Activated CD8-positive, alpha-beta memory T cell treated with anti-CD3 and anti-CD28 coated beads, Interleukin-2, amount 50 U/mL, for 24 hours (primary cell): ENCODE results near the gene FASTK.

ENCODE experiments used
- DNase-seq: peaks from one replicate; pipeline ENCODE4 v3.0.0-alpha.2; 2020; ENCODE audit errors: extremely low read depth

The FASTK gene, protein sequence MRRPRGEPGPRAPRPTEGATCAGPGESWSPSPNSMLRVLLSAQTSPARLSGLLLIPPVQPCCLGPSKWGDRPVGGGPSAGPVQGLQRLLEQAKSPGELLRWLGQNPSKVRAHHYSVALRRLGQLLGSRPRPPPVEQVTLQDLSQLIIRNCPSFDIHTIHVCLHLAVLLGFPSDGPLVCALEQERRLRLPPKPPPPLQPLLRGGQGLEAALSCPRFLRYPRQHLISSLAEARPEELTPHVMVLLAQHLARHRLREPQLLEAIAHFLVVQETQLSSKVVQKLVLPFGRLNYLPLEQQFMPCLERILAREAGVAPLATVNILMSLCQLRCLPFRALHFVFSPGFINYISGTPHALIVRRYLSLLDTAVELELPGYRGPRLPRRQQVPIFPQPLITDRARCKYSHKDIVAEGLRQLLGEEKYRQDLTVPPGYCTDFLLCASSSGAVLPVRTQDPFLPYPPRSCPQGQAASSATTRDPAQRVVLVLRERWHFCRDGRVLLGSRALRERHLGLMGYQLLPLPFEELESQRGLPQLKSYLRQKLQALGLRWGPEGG

DNA sequence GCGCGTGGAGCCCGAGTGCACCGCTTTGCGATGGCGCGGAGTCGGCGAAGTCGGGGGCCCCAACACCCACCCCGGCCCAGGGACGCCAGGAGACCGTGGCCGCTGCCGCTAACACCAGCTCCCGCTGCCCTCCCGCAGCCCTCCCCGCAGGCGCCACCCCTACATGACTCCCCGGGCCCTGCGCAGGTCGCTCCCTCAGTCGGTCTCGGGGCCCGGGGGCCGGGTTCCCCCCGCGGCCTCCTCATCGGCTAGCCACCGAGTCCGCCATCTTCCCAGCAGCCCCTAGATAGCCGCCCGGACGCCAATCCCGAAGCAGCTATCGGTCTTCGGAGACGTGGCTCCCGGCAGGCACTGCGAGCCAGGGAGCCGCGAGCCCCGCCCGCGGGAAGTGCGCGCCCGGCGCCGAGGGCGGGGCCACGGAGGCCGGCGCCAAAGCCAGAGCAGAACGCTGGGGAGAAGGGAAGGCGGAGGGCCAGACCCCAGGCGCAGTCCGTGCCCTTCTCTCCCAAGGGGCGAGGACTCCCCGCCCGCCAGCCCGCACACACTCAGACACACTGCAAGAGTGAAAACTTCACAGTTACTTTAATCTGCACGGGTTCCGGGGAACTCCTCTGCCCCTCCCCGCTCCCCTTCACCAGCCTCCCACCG, at the start of gene FASTK:
Gene FASTK, minus strand, starts transcription at position 288 of the 648 bp plus-strand sequence. Its CDS starts 43 bp downstream, at position 245.
- peak; percentile 75 for DNase-seq

DNA sequence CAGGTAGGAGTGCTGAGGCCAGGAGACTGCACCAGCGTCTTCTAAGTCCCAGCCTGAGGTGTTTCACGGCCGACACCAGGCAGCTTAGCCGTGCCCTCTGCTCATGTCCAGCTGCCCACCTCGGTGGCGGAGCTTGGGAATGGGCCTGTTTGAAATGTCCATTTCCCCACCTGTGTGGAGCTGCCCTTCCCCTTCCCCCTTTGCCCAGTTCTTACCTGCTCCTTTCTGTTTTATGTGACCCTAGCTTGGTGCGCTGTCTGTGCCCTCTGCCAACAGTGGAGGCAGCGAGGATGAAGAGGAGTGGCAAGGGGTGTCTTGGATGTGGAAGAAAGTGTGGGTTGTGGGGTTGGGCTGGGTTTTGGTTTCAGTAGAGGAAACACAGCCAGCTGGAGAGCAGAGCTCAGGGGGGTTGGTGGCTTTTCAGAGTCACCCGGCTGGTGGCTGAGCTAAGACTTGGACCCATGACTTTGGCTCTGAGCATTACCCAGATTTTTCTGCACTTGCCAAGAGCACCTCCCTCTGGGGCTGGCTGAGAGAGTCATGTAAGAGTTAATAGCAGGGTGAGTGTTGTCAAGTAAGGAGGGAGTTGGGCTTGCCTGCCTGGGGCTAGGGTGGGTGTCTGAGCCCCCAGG, 49.5 kb upstream of the FASTK start:
- DNase-seq, result no peak

DNA sequence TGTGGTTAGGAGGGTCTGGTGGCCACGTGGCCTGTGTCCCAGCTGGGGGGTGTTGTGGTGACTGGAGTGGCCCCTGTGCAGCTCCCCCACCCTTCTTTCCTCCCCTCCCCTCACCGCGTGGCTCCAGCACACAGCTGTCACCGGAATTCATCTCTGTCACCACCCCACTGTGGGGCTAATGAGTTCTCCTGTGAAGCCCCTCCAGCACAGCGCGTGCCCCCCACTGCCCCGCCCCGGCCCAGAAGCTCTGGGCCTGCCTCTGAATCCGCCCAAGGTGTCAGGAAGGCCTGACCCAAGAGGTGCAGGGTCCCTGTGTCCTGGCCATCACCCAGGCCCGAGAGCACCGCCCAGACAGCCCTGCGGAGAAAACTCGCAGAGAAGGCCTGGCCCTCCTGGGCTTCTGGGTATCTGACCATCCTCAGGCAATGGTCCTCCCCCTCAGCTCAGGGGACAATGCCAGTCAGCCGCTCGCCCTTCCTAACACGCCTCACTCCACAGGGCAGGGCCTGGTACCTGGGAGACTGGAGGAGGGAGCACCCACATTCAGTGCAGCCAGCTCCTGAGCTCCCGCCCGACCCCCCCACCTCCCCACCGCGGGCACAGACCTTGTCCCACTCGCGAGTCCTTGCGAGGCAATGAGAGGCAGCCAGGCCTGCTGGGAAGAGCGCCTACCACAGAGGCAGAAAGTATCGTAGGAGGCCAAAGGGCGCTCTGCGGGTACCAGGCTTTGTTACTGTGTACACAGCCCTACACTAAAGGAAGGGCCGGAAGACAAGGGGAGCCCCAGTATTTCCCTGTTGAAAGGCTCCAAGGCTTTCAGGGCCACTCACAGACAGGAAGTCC, 48.7 kb upstream of the FASTK start:
- no peak for DNase-seq

DNA sequence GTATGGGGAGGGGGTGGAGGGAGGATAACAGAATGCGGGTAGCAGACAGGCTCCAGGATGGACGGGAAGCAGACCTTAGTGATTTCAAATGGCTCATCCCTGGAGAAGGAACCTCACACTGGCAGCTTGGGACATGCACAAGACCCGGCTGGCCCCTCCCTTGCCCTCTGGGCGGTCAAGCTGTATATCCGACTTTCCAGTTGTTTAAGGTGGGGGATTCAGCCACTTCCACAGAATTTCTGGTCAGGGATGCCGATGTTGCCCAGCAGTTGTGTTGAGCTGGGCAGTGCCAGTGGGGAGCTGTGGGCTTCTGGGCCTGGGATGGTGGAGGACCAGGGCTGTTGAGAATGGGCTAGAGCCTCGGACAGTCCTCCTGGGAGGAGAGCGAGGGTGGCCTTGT, 48.1 kb upstream of the FASTK start:
- no peak for DNase-seq

DNA sequence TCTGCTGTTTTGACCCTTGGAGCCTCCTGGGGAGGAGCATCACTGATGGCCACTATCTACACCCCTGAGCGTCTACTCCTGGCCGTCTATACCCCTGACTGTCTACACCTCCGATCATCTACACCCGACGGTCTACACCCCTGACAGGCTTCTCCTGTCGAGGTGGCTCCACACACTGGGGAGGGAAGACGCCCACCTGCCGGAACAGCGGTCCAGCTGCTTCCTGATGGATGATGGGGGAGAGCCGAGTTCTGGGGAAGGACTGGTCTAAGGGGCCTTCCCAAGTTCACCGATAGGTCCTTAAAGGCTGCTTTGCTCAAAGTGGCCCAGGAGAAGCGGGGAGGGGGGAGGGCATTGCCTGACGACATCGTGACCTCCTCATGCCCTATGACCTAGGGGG, 47.5 kb upstream of the FASTK start:
- DNase-seq, result no peak

DNA sequence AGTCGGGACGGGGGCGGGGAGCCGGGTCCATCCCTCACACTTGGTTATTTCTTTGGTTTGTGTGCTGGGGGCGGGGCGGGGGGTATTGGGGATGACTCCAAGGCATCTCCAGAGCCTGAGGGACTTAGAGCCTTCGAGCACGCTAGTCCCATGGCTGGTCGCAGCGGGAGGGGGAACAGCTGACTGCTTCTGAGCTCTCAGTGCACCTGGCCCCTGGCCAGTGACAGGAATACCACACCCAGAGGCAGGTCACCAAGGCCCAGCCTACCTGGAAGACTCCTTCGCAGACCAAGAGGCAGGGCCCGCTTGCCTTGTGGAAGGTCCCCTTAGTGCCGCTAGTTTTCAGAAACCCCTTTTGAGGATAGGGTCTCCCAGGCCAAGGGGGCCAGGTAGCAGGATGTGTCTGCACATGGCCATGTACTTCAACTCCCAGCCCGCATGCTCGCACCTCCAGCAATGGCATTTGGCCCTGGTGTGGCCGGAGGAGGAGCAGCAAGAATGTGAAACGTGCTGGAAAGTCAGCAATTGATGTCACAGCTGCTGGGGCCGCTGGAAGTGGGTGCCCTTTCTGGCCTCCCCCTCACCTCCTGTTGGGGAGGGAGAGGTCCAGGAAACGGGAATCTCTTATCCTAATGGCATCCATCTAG, 46.0 kb upstream of the FASTK start:
- no peak for DNase-seq

DNA sequence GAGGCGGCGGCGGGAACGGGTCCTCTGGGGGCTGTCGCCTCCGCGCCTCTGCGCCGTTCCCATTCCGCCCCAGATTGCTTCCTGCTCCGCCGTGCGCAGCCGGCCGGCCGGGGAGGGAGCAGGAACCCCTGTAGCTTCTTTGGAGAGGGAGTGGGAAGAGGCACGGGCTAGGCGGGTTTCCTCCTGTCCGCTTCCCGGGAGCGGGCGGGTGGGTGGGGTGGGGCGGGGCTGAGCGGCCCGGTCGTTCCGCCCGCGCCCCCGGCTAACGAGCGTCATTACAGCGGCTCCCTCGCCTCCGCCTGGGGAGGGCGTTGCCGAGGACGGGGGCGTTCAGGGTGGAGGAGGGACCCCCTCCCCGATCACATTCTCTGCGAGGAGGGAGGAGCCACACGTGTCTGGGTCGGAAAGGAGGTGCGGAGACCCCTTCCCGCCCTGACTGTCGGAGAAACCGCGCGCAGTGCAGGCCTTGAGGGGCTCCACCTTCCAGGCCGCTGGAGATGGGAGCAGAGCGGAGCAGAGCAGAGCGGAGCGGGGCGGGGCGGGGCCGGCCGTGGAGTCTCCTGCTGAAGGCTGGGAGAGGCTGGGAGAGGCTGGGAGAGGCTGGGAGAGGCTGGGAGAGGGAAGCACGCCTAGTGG, 45.4 kb upstream of the FASTK start:
- no peak for DNase-seq

DNA sequence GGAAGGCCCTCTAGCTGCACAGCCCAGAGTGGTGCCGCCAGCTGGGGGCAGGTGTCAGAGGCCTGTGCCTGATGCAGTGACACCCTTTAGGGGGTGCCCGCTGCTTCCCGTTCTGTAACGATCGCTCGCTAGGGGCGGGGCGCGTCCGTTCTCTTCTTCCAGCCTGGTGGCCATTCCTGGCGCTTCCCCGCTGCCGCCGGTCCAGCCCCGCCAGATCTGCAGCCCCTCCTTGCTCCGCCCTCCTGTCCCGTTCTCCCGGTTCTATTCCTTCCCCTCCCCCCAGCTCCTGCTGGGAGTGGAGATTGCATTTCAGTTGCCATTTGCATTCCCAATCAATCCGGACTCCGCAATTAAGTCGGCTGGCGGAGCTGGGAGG, 44.8 kb upstream of the FASTK start:
- DNase-seq, result no peak

DNA sequence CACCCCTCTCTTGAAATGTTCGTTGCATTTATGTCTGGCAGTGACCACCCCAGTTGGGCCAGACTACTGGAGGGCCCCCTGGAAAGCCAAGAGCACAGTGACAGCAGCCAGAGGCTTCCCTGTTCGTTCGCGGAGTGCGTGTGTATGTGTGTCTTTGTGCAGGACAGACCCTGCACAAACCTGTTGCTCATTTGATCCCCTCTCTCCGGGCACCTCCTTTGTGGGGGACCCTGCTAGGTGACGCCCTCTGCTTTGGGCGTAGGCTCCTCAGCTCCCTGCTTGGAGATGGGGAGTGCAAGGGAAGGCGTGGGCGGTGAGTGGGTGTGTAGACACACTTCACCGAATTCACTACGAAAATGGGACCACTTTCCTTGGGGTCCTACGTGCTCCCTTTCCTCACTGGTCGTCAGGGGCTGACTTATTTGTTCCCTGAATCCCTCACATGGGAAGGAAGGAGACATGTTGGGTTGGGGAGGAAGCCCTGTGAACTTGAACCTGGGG, 44.3 kb upstream of the FASTK start:
- no peak for DNase-seq

DNA sequence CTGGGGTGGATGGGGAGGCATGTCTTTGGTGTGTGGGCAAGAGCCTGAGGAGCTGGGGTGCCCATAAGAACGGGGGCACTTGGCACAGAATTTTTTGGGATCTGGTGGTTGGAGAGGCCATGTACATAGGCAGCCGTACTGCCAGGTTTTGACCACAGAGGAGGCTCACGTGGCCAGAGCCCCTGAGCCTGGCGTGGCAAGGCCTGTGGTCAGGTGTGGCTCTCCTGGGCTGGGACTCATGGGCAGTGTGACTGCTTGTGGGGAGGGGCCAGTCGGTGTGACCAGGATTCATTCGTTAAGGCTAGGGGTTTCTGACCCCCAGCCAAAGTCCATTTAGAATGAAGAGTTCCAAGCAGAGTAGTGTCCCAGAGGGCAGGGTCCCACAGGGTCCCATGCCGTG, 43.9 kb upstream of the FASTK start:
- no peak for DNase-seq

DNA sequence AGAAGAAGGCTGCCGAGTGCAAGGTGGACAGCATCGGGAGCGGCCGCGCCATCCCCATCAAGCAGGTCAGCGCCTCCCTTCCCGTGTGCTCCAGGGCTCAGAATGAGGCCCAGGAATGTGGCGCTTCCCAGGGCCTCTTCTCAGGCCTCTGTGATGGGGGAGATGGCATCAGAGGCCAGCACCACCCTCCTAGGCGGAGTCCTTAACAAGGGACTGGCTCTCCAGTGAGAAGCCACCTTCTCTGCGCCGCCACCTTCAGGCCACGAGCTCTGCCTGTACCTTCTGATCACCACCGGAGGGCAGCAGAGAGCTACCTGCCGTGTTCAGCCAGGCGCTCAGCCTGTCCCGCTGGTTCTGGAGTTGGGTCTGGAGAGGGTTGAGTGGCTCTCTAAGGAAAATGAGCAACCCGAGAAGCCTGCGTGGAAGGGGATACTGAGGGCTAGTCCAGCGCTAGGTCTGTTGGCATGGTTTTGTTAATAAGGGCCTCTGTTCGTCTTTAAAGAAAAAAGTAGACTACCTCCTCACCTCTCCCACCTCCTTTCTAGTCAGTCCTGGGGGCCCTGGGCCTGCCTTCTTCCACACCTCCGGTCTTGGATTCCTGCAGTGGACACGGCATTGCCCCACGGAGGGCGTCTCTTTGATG, 43.3 kb upstream of the FASTK start:
- peak; percentile 47 for DNase-seq

DNA sequence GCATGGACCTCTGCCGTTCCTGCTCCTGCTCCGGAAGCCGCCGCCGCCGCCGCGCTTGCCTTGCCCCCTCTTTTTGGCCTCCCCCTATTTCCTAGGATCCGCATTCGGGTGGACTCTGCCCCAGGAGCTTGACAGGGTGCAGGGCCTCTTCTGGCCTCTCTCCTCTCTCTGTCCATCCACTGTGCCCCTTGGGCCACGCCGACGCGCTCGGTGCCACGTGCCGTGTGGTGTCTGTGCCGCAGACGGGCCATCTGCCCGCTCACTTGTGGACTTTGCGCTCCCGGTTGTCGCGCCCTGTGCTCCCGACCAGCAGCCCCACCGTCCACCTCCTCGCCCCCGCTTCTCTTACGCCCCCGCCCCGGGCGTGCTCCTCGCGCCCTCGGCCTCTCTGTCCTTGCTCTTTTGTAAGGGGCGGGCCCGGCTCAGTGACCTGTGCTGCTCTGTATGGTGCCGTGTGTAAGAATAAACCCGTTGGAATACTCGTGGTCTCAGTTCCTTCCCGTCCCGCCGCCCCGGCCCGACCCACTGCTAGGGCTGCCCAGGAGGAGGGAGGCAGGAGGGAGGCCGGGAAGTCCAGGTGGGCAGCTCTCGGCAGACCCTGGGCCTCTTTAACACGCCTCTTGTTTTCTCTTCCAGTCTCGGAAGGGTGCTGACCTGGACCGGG, 42.7 kb upstream of the FASTK start:
- no peak for DNase-seq

DNA sequence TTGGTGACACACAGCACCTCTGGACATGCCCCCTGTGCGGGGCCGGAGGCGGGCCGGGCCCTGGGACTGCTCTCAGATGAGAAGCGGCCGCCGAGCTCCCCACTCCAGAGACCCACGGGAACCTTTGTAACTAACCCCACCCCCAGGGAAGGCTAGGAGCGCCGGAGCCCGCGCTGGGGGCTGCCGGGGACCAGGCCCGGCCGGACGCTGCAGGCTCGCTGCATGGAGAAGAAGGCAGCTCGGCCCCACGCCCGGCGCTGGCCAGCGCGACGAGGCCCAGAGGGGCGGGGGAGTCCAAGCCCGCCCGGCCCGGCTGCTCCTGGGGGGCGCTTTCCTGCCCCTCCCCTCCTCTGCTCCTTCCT, 42.2 kb upstream of the FASTK start:
- DNase-seq, result no peak

DNA sequence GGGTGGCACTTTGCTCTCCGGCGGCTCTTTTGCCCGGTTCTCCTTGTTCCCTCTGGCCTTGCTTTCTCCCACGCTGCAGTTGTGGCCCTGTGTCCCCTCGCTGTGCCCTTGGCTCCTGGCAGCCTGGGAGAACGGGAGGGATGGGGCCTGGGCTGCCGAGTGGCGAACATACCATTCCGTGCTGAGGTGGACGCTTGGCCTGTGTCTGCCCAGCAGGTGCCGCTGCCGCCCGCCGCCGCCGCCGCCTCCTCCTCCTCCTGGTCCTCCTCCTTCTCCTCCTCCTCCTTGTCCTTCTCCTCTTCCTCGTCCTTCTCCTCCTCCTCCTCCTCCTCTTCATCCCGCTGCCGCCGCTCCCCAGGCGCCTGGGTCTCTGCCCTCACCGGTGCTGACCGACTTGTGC, 41.7 kb upstream of the FASTK start:
- no peak for DNase-seq

DNA sequence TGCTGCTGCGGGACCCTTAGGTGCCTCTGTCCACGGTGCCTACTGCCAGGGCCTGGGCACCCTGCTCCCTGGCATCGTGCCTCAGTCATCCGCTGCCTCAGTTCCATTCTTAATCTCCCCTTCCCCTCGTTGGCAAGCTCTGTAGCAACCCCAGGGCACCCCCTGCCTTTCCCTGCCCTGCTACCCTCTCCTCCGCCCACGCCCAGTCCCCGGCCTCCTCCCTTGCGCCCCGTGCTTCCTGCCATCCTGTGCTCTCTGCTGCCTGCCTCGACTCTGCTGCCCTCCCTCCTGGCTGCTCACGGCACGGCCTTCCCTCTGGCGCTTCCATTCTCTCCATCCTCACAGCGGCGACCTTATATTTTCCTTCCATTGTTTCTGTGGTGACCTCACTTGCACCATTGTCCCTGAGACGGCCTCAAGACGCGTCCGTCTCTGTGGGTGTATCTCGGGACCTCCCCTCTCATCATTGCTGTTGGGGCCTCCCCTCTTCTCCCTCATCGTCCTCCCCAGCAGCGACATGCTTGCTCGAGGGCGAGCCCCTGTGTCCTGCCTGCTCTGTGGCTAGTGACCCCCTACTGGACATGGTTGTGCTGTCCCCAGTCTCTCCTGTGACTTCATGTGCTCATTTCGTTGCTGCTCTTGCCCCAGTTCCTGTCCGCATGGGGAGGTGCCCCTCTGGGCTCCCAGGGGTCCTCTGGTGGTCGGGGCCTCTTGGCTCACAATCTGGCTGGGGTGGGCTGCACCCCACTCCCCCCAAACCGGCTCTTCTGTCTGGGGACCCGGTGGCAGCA, 41.0 kb upstream of the FASTK start:
- DNase-seq, result no peak

DNA sequence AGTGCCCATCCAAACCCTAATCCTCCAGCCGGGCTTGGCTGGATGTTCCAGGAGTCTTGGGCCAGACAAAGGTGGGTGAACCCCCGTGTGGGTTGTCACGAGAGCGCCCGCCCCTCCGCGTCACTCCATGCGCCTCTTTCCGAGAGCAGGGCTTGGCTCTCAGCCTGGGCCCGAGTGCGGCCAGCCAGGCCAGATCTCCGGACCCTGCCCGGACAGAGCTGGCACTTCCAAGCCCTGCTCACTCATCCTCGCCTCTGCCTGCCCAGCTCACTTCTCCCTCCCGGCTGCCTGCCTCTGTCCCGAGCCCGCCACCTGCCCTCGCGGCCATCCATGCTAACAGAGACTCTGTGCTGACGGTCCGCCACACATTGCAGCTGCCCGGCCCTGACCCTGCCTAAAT, 40.3 kb upstream of the FASTK start:
- no peak for DNase-seq

DNA sequence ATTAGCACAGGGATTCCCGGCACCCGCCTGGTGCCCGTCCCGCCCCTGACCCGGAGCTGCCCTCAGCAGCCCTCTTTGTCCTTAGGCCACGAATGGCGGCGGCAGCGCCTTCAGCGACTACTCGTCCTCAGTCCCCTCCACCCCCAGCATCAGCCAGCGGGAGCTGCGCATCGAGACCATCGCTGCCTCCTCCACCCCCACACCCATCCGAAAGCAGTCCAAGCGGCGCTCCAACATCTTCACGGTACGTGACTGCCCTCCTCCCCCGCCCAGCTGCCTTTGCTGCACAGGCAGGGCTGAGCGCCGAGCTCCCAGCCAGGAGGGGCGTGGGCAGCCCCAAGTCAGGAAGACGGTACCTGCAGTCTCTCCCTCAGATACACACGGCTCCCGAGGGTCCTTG, 39.3 kb upstream of the FASTK start:
- DNase-seq, result no peak

DNA sequence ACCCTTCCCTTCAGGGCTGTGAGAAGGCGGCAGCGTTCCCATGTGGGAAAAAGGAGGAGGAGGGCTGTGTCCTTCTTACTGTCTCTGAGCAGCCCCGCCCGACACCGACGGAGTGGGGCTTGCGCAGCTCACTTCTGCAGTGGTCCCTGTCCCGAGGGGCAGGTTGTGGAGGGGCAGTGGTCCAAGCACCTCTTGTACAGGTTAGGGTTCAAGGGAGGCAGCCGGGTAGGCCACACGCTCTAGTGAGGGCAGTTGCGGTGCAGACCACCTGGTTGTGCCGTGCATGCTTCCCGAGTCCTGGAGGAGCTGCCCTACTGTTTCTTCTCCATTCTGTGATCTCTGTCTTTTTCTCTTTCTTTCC, 38.4 kb upstream of the FASTK start:
- DNase-seq, result no peak
